Mesothelial cell of epicardium (in vitro differentiated cells): ENCODE results near the gene GREM2. TPM values are rescaled to one million over a fixed set of nuclear protein-coding genes. Genes with fewer than 3 reads are reported as not detected.

Experiments
- DNase-seq, 2 experiments: peaks; one replicate each; pipeline ENCODE4 v3.0.0; 2021; ENCODE audit warnings: low spot score in 2 of 2; ENCODE audit not compliant: unreplicated experiment in 2 of 2
- H3K27ac Mint-ChIP-seq: 2 replicates; pipeline ENCODE4 v1.8.0; 2021; ENCODE audit warnings: mixed read lengths
- H3K27me3 Mint-ChIP-seq: 2 replicates; pipeline ENCODE4 v1.8.0; 2021; ENCODE audit warnings: low read depth, mixed read lengths
- H3K36me3 Mint-ChIP-seq: 2 replicates; pipeline ENCODE4 v1.8.0; 2021; ENCODE audit warnings: mixed read lengths
- H3K4me1 Mint-ChIP-seq: 2 replicates; pipeline ENCODE4 v1.8.0; 2021; ENCODE audit warnings: mixed read lengths
- H3K4me3 Mint-ChIP-seq: 2 replicates; pipeline ENCODE4 v1.8.0; 2021; ENCODE audit warnings: mild to moderate bottlenecking, moderate library complexity, mixed read lengths
- H3K9me3 Mint-ChIP-seq: 2 replicates; pipeline ENCODE4 v1.8.0; 2021; ENCODE audit warnings: mixed read lengths
- total RNA-seq: library from RNA; stranded (reverse); gene quantifications from 3 replicates; pipeline ENCODE4 v1.2.1, GENCODE V29; 2021
- TF ChIP-seq, protein P1 (sequence below): fragments of 200-600 bp; sonication (generic); IDR thresholded peaks from one replicate; pipeline ENCODE4 v1.5.0; 2021; ENCODE audit warnings: antibody characterized with exemption; ENCODE audit not compliant: unreplicated experiment

Gene GREM2
- total RNA-seq, 1 donor from 2014 or later = 0.16 TPM

DNA sequence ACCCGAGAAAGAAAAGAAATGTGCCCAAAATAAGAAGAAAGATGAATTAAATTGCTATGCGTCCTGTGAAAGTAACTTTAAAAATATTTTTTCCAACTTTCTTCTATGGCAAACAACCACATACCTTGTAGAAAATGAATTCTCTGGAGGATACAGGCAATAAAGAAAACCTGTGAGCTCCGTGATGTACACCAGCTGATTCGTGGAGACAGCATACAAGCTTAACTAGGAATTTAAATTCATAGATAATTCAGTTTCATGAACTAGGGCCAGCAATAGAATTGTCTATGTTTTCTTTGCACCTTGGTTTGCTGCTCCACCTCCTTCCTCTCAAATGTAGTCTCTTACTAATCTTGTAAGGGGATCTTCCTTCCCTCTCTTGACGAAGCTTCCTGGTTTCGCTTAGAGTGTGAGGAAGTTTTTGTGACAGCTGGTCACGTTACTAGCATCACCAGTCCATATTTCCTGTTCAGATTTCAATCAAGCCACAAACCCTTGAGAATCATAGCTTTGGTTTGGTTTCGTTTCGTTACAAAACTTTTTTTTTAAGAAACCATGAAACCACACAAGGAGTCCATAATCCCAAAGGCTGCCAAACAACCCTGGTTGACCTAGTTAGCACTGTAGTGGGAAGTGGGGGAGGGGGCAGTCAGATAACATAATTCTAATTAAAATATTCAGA lies 35.8 kb downstream of the GREM2 start:
- Mint-ChIP-seq H3K4me3 (peak overlapping the region; percentile 36), H3K27ac (no peak overlapping the region), H3K36me3 (no peaks in the 10 kb centered on the region), H3K4me1 (no peaks in the 10 kb centered on the region), H3K9me3 (no peaks in the 10 kb centered on the region), H3K27me3 (no peaks in the 10 kb centered on the region)
- no peak for DNase-seq
- TF ChIP-seq, protein P1, sequence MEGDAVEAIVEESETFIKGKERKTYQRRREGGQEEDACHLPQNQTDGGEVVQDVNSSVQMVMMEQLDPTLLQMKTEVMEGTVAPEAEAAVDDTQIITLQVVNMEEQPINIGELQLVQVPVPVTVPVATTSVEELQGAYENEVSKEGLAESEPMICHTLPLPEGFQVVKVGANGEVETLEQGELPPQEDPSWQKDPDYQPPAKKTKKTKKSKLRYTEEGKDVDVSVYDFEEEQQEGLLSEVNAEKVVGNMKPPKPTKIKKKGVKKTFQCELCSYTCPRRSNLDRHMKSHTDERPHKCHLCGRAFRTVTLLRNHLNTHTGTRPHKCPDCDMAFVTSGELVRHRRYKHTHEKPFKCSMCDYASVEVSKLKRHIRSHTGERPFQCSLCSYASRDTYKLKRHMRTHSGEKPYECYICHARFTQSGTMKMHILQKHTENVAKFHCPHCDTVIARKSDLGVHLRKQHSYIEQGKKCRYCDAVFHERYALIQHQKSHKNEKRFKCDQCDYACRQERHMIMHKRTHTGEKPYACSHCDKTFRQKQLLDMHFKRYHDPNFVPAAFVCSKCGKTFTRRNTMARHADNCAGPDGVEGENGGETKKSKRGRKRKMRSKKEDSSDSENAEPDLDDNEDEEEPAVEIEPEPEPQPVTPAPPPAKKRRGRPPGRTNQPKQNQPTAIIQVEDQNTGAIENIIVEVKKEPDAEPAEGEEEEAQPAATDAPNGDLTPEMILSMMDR = no peak

DNA sequence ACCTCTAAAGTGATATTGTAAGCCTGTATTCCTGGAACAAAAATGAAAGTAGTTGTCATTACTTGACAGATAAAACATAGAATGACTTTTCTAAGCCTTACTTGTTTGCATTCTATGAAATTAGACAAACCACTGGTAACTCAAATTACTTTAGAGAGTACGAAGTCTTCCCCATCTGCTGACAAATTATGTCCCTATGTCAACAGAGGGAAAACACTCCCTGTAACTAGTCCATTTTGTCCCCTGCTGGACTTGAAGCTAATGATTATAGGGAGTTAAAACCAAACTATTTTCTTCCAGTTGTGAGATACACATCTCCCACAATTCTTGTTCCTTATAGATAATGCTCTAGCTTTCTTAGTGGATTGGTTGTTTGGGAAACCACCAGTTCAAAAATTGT lies 39.6 kb downstream of the GREM2 start:
- H3K27ac Mint-ChIP-seq = no peak overlapping the region
- no peak for DNase-seq
- no peaks in the 10 kb centered on the region for H3K4me1 Mint-ChIP-seq
- TF ChIP-seq, protein P1 = no peak
- H3K4me3 Mint-ChIP-seq = no peak overlapping the region
- H3K27me3 Mint-ChIP-seq = no peaks in the 10 kb centered on the region
- peaks cover under 1% of the 10 kb centered on the region for H3K9me3 Mint-ChIP-seq
- no peaks in the 10 kb centered on the region for H3K36me3 Mint-ChIP-seq

DNA sequence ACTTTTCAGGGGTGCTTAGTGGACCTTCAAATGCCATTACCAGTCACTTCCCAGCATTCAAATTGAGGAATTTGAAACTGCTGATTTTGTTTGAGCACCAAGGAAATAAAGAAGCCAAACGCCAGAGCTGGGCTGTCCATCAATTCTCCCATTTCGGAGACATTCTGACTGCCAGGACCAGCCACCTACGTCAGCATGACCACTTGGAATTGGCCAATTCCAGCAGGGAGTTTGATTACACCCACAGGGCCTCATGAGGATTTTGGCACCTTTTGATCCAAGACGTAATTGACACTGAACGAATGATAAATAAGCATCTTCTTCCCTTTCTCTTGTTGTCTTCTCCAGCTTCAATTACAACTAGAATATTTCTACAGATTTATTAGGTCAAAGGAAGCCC lies 40.2 kb downstream of the GREM2 start:
- Mint-ChIP-seq H3K4me1 (no peaks in the 10 kb centered on the region), H3K4me3 (no peak overlapping the region)
- no peak for DNase-seq

DNA sequence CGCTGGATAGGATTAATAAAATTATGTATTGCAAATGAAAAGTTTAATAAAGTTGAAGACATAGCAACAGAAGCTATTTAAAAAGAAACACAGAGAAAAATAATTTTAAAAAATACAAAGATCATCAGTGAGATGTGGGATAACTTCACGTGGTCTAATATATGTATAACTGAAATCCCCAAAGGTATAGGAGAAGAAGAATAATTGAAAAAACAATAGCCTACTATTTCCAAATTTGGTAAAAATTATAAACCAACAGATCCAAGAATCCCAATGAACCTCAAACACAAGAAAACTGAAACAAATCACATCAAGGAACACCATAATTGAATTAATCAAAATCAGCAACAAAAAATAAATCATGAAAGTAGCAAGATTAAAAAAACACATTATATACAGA lies 44.9 kb downstream of the GREM2 start:
- Mint-ChIP-seq H3K27me3 (no peaks in the 10 kb centered on the region), H3K27ac (no peak overlapping the region), H3K4me3 (no peak overlapping the region), H3K36me3 (no peaks in the 10 kb centered on the region), H3K4me1 (no peaks in the 10 kb centered on the region), H3K9me3 (peaks cover 12% of the 10 kb centered on the region)
- no peak for DNase-seq
- TF ChIP-seq, protein P1 = no peak

More for the DNA sequence above, 40.2 kb downstream of the GREM2 start:
- no peaks in the 10 kb centered on the region for H3K27me3 Mint-ChIP-seq
- no peak overlapping the region for H3K27ac Mint-ChIP-seq
- TF ChIP-seq, protein P1 = no peak
- H3K9me3 Mint-ChIP-seq = peaks cover 5% of the 10 kb centered on the region
- no peaks in the 10 kb centered on the region for H3K36me3 Mint-ChIP-seq

DNA sequence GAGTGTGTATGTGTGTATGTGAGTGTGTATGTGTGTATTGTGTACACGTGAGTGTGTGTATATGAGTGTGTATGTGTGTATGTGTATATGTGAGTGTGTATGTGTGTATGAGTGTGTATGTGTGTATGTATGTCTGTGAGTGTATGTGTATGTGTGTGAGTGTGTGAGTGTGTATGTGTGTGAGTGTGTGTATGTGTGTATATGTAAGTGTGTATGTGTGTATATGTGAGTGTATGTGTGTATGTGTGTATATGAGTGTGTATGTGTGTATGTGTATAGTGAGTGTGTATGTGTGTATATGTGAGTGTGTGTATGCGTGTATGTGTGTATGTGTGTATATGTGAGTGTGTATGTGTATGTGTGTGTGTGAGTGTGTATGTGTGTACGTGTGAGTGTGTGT lies 49.2 kb downstream of the GREM2 start:
- TF ChIP-seq, protein P1 = no peak
- no peak for DNase-seq
- Mint-ChIP-seq H3K27me3 (no peaks in the 10 kb centered on the region), H3K4me3 (no peak overlapping the region), H3K4me1 (no peaks in the 10 kb centered on the region), H3K36me3 (no peaks in the 10 kb centered on the region), H3K9me3 (peaks cover 15% of the 10 kb centered on the region), H3K27ac (no peak overlapping the region)
